ENCODE results near the gene UQCRHL.
"Not testable (repeated sequence)": the region's sequence is repeated elsewhere in the genome, so short reads cannot be mapped to it uniquely, and the experiment has no call there.

The UQCRHL gene

DNA sequence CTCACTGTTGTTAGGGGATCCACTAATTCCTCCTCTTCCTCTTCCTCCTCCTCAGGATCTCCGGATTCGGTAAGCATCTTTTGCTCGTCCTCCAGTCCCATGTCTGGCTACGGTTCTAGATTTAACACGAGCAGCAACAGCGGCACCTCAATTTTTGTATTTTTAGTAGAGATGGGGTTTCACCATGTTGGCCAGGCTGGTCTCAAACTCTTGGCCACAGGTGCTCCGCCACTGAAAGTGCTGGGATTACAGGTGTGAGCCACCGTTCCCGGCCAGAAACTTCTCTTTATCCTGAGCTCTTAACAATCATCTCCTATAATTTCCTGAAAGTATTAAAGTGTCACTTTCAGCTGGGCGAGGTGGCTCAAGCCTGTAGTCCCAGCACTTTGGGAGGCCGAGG is at the start of gene UQCRHL:
Gene UQCRHL, minus strand, starts transcription at position 101 of the 400 bp plus-strand sequence. Its CDS starts 0 bp downstream, at position 101.
- not testable (repeated sequence) for DNase-seq (ENCODE audit: low spot score)

DNA sequence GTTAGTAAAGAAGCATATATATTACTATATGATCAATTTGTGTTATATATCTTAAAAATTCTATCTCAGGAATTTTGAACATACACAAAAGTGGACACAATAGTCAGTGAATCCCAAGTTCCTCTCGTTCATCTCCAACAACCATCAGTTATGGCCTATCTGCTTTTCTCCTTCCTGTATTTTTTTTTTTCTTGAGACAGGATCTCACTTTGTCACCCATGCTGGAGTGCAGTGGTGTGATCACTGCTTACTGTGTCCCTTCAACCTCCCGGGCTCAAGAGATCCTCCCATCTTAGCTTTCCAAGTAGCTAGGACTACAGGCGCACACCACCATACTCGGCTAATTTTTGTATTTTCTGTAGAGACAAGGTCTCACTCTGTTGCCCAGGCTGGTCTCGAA is 49.4 kb upstream of the UQCRHL start:
- DNase-seq (ENCODE audit: low spot score) = no peak

DNA sequence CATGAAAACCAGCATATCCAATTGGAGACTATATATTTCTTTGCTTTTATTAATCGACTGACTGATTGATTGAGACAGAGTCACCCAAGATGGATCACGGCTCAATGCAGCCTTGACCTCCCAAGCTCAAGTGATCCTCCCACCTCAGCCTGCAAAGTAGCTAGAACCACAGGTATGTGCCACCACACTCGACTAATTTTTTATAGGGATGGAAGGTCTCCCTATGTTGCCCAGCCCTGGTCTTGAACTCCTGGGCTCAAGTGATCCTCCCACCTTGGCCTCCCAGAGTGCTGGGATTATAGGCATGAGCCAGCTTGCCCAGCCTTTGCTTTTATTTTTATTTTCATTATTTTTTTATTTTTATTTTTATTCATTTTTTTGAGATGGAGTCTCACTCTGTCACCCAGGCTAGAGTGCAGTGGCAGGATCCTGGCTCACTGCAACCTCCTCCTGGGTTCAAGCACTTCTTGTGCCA is 45.4 kb upstream of the UQCRHL start:
- DNase-seq (ENCODE audit: low spot score) = no peak

DNA sequence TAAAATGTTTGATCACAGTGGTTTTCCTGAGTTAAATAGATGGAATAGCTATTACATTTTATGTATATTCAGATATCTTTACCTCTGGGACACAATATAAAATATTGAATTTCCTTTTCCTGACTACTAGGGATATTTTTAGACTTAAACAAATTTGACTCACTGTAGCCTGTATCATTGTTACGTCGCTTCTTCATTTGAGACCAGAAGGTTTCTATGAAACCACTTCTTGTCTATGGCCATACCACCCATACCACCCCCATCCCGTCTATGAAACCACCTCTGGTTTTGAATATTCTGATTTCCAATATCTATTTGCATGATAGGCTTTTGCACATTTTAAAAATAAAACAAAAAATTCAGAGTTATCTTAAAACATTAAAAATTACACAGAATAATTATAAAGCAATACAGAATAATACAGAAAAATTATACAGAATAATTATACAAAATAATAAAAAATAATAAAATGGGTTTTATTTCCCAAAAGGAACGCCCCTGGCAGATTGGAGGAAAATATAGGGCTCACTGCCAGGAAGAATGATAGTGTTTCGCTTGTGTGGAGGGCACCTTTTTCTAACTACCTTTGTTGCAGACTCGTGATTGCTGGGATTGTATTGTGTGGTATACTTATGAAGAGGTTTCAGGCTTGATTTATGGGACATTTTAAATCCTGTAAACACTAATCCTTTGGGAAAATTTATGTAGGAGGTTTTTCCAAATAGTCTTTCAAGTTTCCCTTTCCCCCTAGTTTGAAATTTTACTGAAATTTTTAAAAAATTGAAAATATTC is 44.8 kb upstream of the UQCRHL start:
- DNase-seq (ENCODE audit: low spot score) = no peak

DNA sequence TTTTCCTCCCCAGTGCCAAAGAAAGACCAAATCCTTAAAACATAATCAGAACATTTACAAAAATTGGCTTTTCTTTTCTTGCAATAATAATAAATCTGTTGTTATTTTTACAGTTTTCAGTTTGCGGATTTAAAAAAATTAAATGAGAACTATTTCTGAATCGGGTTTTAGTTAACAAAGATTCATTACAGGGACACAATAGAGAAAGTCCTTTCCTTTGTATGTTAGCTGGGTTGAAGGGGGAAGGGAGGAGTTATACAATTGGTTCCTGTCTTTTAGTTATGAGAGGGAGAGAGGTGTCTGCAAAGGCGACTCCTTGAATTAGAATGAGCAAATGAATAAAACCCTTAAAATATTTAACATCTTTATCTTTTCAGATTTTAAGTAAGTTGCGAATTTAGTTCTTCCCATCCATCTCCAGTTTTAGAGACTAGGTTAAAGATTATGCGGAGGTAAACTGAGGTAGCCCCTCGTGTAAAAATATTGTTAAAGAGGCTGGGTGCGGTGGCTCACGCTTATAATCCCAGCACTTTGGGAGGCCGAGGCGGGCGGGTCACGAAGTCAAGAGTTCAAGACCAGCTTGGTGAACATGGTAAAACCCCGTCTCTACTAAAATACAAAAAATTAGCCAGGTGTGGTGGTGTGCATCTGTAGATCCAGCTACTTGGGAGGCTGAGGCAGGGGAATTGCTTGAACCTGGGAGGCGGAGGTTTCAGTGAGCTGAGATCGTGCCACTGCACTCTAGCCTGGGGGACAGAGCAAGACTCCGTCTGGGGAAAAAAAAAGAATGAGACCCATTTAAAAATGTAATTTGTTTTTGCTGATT is 44.0 kb upstream of the UQCRHL start:
- DNase-seq (ENCODE audit: low spot score) = no peak

DNA sequence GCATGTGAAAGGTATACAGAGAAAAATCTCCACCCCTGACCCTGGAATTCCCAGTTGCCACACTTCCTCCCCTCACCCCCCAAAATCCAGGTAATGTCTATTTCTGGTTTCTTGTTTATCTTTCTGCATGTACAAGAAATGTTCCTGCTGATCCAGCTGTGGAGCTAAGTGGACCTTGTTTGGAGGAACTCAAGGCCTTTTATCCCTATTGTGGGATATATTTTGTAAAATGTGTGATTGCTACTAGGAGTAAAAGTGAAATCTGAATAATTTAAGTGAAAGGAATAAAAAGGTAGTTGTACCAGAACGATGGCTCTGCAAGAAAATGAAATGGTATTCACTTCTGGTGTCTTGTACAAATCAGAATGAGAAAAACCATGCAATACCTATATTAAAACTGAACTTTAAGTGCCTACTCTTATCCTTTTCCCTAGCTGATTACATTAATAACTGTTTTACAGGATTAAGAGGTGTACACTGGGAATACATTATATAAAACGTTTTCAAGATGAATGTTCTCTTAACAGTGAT is 43.1 kb upstream of the UQCRHL start:
- no peak for DNase-seq (ENCODE audit: low spot score)

DNA sequence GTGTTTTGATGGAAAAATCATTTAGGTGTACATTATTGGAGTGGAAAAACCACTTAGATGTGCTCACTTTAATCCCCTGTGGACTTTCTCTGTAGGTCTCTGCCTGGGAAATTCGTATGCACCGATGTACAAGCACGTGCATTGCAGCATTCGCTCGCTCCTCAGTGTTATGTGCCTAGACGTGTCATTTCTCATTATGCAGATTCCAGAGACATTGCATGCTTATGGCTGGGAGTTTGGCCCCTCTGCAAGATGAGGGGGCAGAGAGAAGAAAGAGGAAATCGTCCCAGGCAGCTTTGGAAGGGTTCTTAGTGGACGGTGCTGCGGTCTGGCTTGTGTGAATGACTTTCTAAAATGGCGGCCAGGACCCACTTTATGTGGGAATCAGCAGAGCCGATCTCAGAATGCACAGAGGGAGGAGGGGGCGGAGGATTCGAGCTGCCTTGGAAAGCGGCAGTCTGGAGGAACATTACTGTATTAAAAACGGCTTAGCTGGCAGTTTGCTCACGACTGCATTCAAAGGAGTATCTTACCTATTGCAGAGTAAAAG is 42.4 kb upstream of the UQCRHL start:
- DNase-seq (ENCODE audit: low spot score) = peak; percentile 15

DNA sequence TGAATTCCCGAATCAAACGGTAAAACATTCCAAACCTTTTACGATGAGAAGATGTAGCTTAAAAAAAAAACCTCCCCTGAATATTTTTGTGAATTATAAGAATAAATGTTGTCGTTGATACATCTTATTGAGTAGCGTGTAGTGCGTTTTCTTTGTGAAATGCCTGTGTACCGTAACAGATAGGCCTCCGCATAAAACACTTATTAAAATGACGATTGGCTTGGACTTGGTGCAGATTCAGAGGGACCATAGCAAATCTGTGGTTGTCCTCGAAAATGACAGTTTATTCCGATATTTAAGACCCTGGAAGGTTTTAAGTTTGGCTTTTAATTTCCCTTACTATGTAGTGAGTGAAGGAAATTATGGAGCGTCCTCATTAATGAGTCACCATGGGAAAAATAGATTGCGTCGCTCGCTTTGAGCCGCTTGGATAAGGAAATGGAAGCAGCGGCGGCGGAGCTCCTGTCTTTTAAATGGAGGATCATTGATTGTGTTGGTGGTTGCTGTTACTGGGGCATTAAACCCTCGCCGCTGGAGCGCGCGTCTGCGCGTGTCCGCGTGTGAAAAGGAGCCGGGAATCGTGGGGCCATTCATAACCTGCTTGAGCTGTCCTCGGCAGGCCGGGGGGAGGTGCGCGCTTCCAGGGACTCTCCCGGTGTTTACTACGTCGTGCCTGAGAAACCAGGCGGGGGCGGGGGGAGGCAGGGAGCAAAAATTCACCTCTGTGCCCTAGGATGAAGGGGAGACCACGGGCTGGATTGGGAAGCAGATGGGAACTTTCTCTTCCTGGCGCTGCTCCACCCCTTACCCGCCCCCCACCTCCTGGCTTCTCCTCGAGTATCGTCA is 41.7 kb upstream of the UQCRHL start:
- DNase-seq (ENCODE audit: low spot score) = peak; percentile 57

DNA sequence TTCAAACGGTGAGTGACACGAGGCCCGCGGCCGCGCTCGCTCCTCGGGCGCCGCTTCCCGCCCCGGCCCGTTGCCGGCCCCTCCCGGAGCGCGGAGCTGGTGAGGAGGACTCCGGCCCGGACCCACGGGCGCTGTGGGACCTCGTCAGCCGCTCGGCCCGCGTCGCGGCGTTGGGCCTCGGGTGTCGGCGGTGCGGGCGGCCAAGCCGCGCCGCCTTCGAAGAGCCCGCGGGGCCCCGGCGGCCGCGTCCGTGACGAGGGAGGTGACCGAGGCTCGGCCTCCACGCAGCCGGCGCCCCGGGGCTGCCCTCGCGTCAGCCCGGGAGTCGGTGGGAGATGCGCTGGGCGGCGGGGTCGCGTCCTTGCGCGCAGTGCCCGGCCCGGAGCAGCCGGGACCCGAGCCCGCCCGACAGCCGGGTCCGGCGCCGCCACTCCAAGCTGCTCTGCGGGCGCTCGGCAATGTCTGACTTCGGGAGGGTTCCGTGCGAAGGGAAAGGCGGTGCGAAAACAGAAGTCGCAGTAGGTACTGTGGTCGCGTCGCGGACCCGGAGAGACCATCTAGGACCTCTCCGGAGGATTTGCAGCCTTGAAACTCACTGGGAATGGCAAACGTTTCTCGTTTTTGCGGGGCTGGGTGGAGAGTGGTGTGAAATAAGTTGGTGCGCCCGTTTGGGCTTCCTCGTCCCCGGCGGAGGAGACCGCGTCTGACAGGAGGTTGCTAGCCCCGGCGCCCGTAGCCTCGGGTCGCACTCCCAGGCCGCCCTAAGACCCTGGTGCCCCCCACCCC is 40.9 kb upstream of the UQCRHL start:
- peak; percentile 29 for DNase-seq (ENCODE audit: low spot score)

DNA sequence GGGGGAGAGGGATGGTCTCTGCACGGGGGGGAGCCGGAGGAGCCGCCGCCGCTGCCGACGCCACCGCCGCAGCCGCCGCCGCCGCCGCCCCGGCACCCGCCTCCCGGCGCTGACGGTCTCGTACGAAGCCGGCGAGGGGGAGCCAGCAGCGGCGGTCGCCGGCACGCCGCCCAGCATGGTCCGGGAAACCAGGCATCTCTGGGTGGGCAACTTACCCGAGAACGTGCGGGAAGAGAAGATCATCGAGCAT is 40.4 kb upstream of the UQCRHL start:
- DNase-seq (ENCODE audit: low spot score) = no peak

DNA sequence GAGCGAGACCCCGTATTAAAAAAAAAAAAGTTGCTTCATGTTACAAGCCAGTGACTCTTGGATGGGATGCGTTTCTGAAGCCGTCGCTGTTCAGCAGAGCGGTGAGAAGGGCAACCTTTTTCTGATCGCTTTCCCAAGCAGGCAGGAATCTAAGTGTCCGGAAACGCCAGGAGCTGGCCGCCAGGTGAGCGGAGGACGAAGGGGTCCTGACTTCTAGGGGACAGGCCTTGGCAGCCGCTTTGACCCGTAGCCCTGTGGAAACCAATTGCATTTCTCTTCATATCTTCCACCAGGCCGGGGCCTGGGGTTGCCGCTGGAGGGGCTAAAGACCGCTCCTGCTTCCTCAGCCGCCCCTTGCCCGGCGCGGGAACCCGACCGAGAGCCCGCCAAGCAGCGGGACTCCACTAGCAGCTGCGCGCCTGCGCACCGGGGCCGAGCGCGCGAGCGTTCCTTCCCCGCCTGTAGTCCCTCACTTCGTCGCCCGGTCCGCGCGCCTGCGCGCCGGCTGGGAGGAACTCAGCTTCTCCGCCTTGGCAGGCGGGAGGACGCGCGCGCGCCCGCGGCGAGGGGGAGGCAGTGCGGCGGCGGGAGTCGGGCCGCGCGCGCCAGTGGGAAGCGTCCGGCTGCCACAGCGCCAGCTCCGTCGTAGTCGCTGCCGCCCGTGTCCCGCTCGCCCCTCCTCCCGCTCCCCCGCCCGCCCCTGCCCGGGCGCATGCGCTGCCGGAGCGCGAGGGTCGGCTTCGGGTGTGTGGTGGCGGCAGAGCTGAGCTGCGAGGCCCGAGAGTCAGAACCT is 39.8 kb upstream of the UQCRHL start, which contains the start of gene SPEN:
Gene SPEN, plus strand, starts transcription at position 608 of the 793 bp plus-strand sequence. CDS start 361 bp downstream, outside the sequence.
- peak; percentile 98 for DNase-seq (ENCODE audit: low spot score)

DNA sequence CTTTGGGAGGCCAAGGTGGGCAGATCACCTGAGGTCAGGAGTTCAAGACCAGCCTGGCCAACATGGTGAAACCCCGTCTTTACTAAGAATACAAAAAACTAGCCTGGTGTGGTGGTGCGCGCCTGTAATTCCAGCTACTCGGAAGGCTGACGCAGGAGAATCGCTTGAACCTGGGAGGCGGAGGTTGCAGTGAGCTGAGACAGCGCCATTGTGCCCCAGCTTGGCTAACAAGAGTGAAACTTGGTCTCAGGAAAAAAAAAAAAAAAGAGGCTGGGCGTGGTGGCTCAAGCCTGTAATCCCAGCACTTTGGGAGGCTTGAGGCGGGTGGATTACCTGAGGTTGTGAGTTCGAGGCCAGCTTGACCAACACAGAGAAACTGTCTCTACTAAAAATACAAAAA is 38.6 kb upstream of the UQCRHL start:
- DNase-seq (ENCODE audit: low spot score) = not testable (repeated sequence)

DNA sequence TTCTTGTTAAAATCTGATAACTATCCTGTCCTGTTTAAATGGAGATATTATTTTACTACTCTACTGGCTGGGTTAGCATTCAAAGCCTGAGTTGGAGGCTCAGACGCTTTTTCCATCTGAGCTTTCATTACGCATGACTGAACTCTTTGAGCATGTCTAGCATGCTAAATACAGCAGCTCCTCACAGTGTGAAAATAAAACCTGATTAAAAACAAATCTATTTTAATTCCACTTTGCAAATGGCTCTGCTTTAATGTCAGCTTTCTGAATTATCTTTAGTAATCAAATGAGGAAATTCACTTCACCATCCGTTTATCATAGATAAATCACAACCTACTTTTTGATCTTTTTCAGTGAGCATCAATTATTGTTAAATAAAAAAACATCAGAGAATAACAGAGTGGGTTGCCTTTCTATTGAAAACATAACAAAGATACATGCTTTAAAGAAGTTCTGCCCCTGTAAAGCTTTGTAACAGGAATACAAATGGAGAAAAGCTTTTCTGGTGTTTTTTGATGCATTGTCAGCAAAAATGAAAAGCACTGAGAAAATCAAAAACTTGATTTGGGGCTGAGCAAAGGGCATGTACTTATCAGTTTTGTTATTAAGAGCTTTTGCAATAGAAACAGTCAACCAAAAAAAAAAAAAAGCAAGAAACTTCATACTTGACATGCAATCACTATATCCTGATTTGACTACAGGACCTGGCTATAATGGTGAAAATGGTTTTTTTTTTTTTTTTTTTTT is 36.5 kb upstream of the UQCRHL start:
- no peak for DNase-seq (ENCODE audit: low spot score)

DNA sequence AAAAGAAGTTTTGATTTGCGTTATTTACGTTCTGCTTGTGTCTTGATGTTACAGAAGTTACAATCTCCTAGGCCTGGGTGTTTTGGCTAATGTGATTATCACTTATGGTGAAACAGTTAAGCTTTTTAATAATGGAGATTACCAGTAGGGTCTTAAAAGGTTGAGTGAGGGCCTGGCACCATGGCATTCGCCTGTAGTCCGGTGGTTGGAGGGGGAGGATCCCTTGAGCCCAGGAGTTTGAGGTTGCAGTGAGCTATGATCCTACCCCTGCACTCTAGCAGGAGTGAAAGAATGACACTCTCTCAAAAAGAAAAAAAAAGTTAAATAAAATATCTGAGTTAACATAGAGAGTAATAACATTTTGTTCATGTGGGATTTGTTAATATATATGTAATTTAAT is 31.3 kb upstream of the UQCRHL start:
- no peak for DNase-seq (ENCODE audit: low spot score)

DNA sequence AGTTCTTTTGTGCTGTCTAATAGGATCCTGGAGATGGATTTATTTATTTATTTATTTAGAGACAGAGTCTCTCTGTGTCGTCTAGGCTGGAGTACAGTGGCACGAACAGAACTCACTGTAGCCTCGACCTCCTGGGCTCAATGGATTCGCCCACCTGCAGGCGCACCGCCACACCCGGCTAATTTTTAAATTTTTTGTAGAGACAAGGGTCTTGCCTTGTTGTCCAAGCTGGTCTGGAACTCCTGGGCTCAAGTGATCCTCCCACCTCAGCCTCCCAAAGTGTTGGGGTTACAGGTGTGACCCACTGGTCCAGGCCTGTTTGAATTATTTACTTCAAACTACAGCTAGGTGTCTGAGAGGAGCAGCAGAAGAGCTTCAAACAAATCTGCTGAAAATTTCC is 30.5 kb upstream of the UQCRHL start:
- no peak for DNase-seq (ENCODE audit: low spot score)

DNA sequence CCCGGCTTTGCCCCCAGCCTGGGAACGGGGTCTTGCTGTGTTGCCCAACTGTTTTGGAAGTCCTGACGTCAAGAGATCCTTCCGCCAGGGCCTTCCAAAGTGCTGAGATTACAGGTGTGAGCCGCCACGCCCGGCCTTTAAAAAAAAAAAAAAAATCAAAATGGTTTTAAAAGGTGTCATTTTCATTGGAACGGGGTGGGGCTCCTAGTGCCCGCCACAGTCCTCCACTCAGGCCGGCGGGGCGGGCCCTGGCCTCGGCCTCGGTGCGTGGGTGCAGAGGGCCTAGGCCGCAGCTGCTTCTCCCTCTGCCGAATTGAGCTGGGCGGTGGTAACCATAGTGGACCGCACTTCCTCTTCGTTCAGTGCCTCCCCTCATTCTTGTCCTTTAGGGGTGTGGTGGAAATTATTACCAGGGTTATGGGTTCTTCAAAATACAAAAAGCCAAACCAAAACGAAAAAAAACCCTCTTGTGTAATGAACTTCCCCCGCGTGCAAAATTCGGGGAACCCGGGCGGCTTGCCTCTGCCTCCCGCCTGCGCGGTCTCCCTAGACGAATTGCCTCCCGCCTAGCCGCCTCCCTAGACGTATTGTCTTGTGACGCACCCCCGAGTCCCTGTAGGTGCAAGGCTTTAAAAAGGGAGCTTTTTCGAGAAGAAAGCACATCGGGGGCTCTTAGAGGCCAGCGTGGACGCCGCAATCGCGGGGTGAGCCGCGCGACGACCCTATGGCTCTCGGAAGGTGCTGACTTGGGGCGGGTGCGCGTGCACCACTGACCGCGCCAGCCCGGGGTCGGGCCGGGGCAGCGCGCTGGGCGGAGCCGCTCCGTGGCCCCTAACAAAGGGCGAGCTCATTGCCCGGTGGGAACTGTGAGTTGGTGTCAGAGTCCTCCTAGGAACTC is 29.6 kb upstream of the UQCRHL start:
- peak; percentile 64 for DNase-seq (ENCODE audit: low spot score)

DNA sequence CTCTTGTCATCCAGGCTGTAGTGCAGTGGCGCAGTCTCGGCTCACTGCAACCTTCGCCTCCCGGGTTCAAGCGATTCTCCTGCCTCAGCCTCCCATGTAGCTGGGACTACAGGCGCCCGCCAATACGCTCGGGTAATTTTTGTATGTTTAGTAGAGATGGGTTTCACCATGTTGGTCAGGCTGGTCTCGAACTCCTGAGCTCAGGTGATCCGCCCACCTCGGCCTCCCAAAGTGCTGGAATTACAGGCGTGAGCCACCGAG is 29.0 kb upstream of the UQCRHL start:
- DNase-seq (ENCODE audit: low spot score) = not testable (repeated sequence)

DNA sequence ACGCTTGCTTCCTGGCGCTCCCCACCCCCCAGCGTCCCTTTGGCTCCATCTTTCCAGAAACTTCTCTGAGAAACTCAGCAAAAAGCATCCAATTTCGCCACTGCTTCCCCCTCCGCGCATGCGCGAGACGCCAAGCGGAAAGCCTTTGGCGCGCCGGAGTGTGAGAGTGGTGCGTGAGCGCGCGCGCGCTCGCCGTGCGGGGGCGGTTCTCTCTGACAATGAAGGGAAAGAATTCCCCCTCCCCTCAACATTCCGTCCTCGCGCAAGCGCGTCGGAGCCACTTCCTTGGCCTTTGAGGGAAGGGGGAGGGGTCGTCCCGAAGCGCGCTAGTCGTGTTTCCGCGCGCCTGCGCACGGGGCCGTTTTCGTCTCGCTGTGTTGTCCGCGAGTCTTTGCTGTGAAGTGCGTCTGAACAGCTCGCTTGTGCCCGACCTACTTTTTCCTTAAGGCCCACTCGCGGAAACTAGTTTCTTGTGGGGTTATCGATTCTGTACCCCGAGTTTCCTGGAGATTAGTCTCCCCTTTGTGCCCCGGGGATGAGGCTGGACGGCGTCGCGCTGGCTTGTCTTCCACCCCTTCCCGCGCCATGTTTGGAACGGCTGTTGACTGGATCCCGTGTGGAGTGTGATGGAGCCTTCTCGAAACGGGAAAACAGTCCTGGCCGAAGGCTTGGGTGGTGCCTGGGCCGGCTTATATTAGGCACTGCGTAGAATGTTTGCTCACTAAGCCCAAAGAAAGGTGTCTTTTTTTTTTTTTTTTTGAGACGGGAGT is 28.5 kb upstream of the UQCRHL start:
- DNase-seq (ENCODE audit: low spot score) = peak; percentile 99

Measured in CD4-positive, alpha-beta T cell treated with Interleukin-2 at 100 ng/mL for 4 hours (primary cell).